DOHH2 (cell line): ENCODE results near the gene FAM118A.
A peak's percentile ranks its signal among the peaks of the same experiment; 100 is the strongest.
"Not testable (repeated sequence)": the region's sequence is repeated elsewhere in the genome, so short reads cannot be mapped to it uniquely, and the experiment has no call there.

ENCODE experiments used
- H3F3A ChIP-seq: fragments of 200-600 bp; sonication (generic), shearing (Covaris generic); 2 replicates; pipeline ENCODE4 v1.6.0; 2016; ENCODE audit warnings: antibody characterized with exemption, mild to moderate bottlenecking; ENCODE audit not compliant: control insufficient read depth, insufficient read depth
- H3K27ac ChIP-seq: fragments of 200-600 bp; sonication (generic); 2 replicates; pipeline ENCODE4 v1.5.1; 2014; ENCODE audit warnings: low read depth, mild to moderate bottlenecking, low read length, moderate library complexity
- H3K27me3 ChIP-seq: fragments of 200-600 bp; sonication (generic); 2 replicates; pipeline ENCODE4 v1.6.1; 2014; ENCODE audit warnings: mild to moderate bottlenecking, low read length, mixed read lengths; ENCODE audit not compliant: control insufficient read depth
- H3K36me3 ChIP-seq: fragments of 200-600 bp; sonication (generic); 2 replicates; pipeline ENCODE4 v1.6.1; 2014; ENCODE audit warnings: mild to moderate bottlenecking, low read length, moderate library complexity, mixed read lengths; ENCODE audit not compliant: control insufficient read depth
- H3K4me1 ChIP-seq: fragments of 200-600 bp; sonication (generic); 2 replicates; pipeline ENCODE4 v1.6.1; 2014; ENCODE audit warnings: mild to moderate bottlenecking, low read length, mixed read lengths; ENCODE audit not compliant: control insufficient read depth
- H3K4me2 ChIP-seq: fragments of 200-600 bp; sonication (generic); 2 replicates; pipeline ENCODE4 v1.6.0; 2014; ENCODE audit warnings: mild to moderate bottlenecking, low read length, moderate library complexity
- H3K4me3 ChIP-seq: fragments of 200-600 bp; sonication (generic); 2 replicates; pipeline ENCODE4 v1.5.1; 2014; ENCODE audit warnings: mild to moderate bottlenecking, low read length, mixed read lengths
- H3K79me2 ChIP-seq: fragments of 200-600 bp; sonication (generic); 2 replicates; pipeline ENCODE4 v1.6.1; 2014; ENCODE audit warnings: mild to moderate bottlenecking, low read length, mixed read lengths; ENCODE audit not compliant: control insufficient read depth
- H3K9me2 ChIP-seq: fragments of 200-600 bp; sonication (generic); replicated peaks from 2 replicates; pipeline ENCODE4 v1.6.1; 2014; ENCODE audit warnings: mild to moderate bottlenecking, low read length, mixed read lengths; ENCODE audit not compliant: control insufficient read depth
- H3K9me3 ChIP-seq: fragments of 200-600 bp; sonication (generic); 2 replicates; pipeline ENCODE4 v1.6.1; 2014; ENCODE audit warnings: antibody characterized with exemption, low read length, mixed read lengths; ENCODE audit not compliant: control insufficient read depth, insufficient read depth
- H4K20me1 ChIP-seq: fragments of 200-600 bp; sonication (generic); 2 replicates; pipeline ENCODE4 v1.6.0; 2014; ENCODE audit warnings: low read depth, mild to moderate bottlenecking, antibody characterized with exemption, low read length, moderate library complexity; ENCODE audit not compliant: control insufficient read depth, insufficient read depth
- CTCF ChIP-seq: fragments of 200-600 bp; sonication (generic); IDR thresholded peaks from one replicate; pipeline ENCODE4 v1.5.1; 2014; ENCODE audit warnings: antibody characterized with exemption, mild to moderate bottlenecking, low read depth, low read length; ENCODE audit not compliant: poor library complexity, severe bottlenecking
- EZH2phosphoT487 ChIP-seq: fragments of 200-600 bp; sonication (generic); IDR thresholded peaks from 2 replicates; pipeline ENCODE4 v1.6.1; 2017; ENCODE audit warnings: borderline replicate concordance, mild to moderate bottlenecking, antibody characterized with exemption, low read length, moderate library complexity, mixed read lengths

Gene FAM118A

GRCh38 chr22:45309422-45310227 lies at the start of gene FAM118A:
Gene FAM118A (plus strand): TSS chr22:45309934. CDS start chr22:45322380, 12,446 bp downstream.
- no peaks in the 10 kb centered on the region for H3K27me3 ChIP-seq
- peaks cover 32% of the 10 kb centered on the region for H3K79me2 ChIP-seq
- no peak for TF ChIP-seq CTCF
- TF ChIP-seq EZH2phosphoT487: no peak
- no peaks in the 10 kb centered on the region for H3F3A ChIP-seq
- no peaks in the 10 kb centered on the region for H3K9me2 ChIP-seq
- H3K4me2 ChIP-seq: peak within 1 kb of the TSS; percentile 93
- peak within 1 kb of the TSS; percentile 56 for H3K27ac ChIP-seq
- peaks cover 4% of the 10 kb centered on the region; the same call in 1 of the 2 replicates for H3K36me3 ChIP-seq
- peaks cover 19% of the 10 kb centered on the region for H3K4me1 ChIP-seq
- H3K9me3 ChIP-seq: no peaks in the 10 kb centered on the region
- peak within 1 kb of the TSS; percentile 77 for H3K4me3 ChIP-seq
- H4K20me1 ChIP-seq: peaks cover 5% of the 10 kb centered on the region; the same call in 1 of the 2 replicates

GRCh38 chr22:45260395-45260759 lies 49.4 kb upstream of the FAM118A start:
- not testable (repeated sequence) for H3K9me3 ChIP-seq, H3K27me3 ChIP-seq, H3K36me3 ChIP-seq, H3K27ac ChIP-seq, H3K4me2 ChIP-seq, H3K79me2 ChIP-seq, H3K9me2 ChIP-seq, H3K4me3 ChIP-seq, H4K20me1 ChIP-seq
- Histone ChIP-seq H3K4me1 (peaks cover 46% of the 10 kb centered on the region), H3F3A (peaks cover 21% of the 10 kb centered on the region)

- Histone ChIP-seq H3K36me3 (no peaks in the 10 kb centered on the region), H3K4me1 (peaks cover 47% of the 10 kb centered on the region), H3K9me2 (no peaks in the 10 kb centered on the region), H3K27me3 (no peaks in the 10 kb centered on the region; the same call in 1 of the 2 replicates), H3K27ac (peak overlapping the region; percentile 85), H3K79me2 (no peaks in the 10 kb centered on the region), H4K20me1 (no peaks in the 10 kb centered on the region), H3K4me2 (peak overlapping the region; percentile 66), H3K4me3 (peak overlapping the region; percentile 45), H3F3A (peaks cover 22% of the 10 kb centered on the region), H3K9me3 (no peaks in the 10 kb centered on the region)
- TF ChIP-seq CTCF: no peak
- TF ChIP-seq EZH2phosphoT487: no peak
These were observed 48.2 kb upstream of the FAM118A start for GRCh38 chr22:45261407-45262088.
